K562 (cell line): ENCODE results near the gene IQGAP3. TPM values are rescaled to one million over a fixed set of nuclear protein-coding genes. Genes with fewer than 3 reads are reported as not detected.

ENCODE experiments used
- ATAC-seq: fragments of 200-7000 bp; cut with Tn5 transposase; 3 replicates; pipeline ENCODE4 v1.9.1; 2020; ENCODE audit warnings: moderate library complexity
- BruUV-seq: library from RNA; stranded (reverse); fragments of 400-500 nt; replicated peaks from 2 replicates; lab custom pipeline; 2021; lab: Mats Ljungman, UMichigan
- CTCF ChIA-PET: fragments of 300-600 bp; formaldehyde crosslinking; extraction: SDS; loops from one replicate; lab custom pipeline; 2021; ENCODE audit warnings: low intra/inter-chr PET ratio; lab: Yijun Ruan, JAX
- POLR2A ChIA-PET: fragments of 300-600, 350-650 bp; sonication (Branson Sonifier 250); formaldehyde crosslinking; extraction: SDS; loops from one replicate; lab custom pipeline; 2021; ENCODE audit warnings: antibody characterized with exemption, inconsistent platforms; lab: Yijun Ruan, JAX
- DNase-seq, 4 experiments: peaks; one replicate each; pipeline versions ENCODE4 v3.0.0 to v3.0.0-alpha.2; 2011 to 2018; ENCODE audit warnings: low spot score in 3 of 4, mixed read lengths in 3 of 4; ENCODE audit errors: extremely low read depth in 1 of 4
- FAIRE-seq: peaks from 2 replicates; lab custom pipeline; 2011; peaks lifted over from hg19 to GRCh38; lab: Jason Lieb, UNC
- H2AFZ ChIP-seq: 2 replicates; pipeline ENCODE4 v1.6.0; 2011; ENCODE audit warnings: low read depth, low read length, control low read depth, inconsistent platforms
- H3K27ac ChIP-seq: fragments of 200-600 bp; 3 replicates; pipeline ENCODE4 v1.8.0; 2011; ENCODE audit warnings: low read depth, mild to moderate bottlenecking, control low read depth, inconsistent platforms, low read length, moderate library complexity, mixed read lengths; ENCODE audit errors: extremely low read depth
- H3K27me3 ChIP-seq, 2 experiments: fragments of 300-600 bp in 1 of 2; 2 replicates in 1 of 2; 3 replicates in 1 of 2; pipeline versions ENCODE4 v1.6.0 to v1.8.0; 2011; ENCODE audit warnings: inconsistent platforms in 2 of 2, low read length in 2 of 2, mild to moderate bottlenecking in 1 of 2, mixed read lengths in 1 of 2, moderate library complexity in 1 of 2; ENCODE audit not compliant: control insufficient read depth in 2 of 2, insufficient read depth in 2 of 2
- H3K36me3 ChIP-seq: fragments of 300-600 bp; 3 replicates; pipeline ENCODE4 v1.8.0; 2011; ENCODE audit warnings: mild to moderate bottlenecking, low read length, inconsistent platforms; ENCODE audit not compliant: control insufficient read depth, insufficient read depth
- H3K4me1 ChIP-seq, 2 experiments: fragments of 200-600 bp in 1 of 2; replicated peaks in 1 of 2; 2 replicates in 1 of 2; 3 replicates in 1 of 2; pipeline versions ENCODE4 v1.5.1 to v1.8.0; 2011; ENCODE audit warnings: inconsistent platforms in 2 of 2, low read length in 2 of 2, mild to moderate bottlenecking in 1 of 2, mixed read lengths in 1 of 2, moderate library complexity in 1 of 2; ENCODE audit not compliant: control insufficient read depth in 2 of 2, insufficient read depth in 2 of 2
- H3K4me2 ChIP-seq: 2 replicates; pipeline ENCODE4 v1.6.1; 2011; ENCODE audit warnings: low read length, control low read depth, inconsistent platforms, mixed read lengths; ENCODE audit not compliant: insufficient read depth
- H3K4me3 ChIP-seq: fragments of 200-600 bp; sonication (generic), shearing (Covaris generic); 2 replicates; pipeline ENCODE4 v1.5.1; 2016; ENCODE audit warnings: control low read depth, inconsistent platforms
- H3K79me2 ChIP-seq: fragments of 200-600 bp; 3 replicates; pipeline ENCODE4 v1.8.0; 2011; ENCODE audit warnings: low read length, inconsistent platforms; ENCODE audit not compliant: control insufficient read depth, insufficient read depth
- H3K9ac ChIP-seq, 2 experiments: 2 replicates each; pipeline versions ENCODE4 v1.6.0 to v1.6.1; 2011; ENCODE audit warnings: low read depth in 2 of 2, low read length in 2 of 2, control low read depth in 1 of 2, inconsistent platforms in 1 of 2, mild to moderate bottlenecking in 1 of 2, mixed read lengths in 1 of 2; ENCODE audit not compliant: insufficient read depth in 1 of 2
- H3K9me1 ChIP-seq: one replicate; pipeline ENCODE4 v1.6.0; 2011; ENCODE audit warnings: inconsistent platforms, mild to moderate bottlenecking, low read length, moderate library complexity; ENCODE audit not compliant: control insufficient read depth, insufficient read depth
- H3K9me3 ChIP-seq: replicated peaks from 2 replicates; pipeline ENCODE4 v1.5.1; 2011; ENCODE audit warnings: low read depth, low read length, inconsistent platforms; ENCODE audit not compliant: control insufficient read depth, insufficient read depth
- H4K20me1 ChIP-seq: replicated peaks from 2 replicates; pipeline ENCODE4 v1.6.1; 2011; ENCODE audit warnings: low read length, inconsistent platforms, mixed read lengths; ENCODE audit not compliant: control insufficient read depth, insufficient read depth
- BCLAF1 ChIP-seq, 2 experiments: fragments of 450-650 bp in 1 of 2; IDR thresholded peaks; 2 replicates each; pipeline ENCODE4 v1.6.1; 2011 to 2017; ENCODE audit warnings: low read depth in 2 of 2, antibody characterized with exemption in 1 of 2, borderline replicate concordance in 1 of 2, low read length in 1 of 2, mild to moderate bottlenecking in 1 of 2, mixed read lengths in 1 of 2; ENCODE audit not compliant: control insufficient read depth in 1 of 2
- CREB3L1 ChIP-seq: fragments of 450-650 bp; IDR thresholded peaks from 2 replicates; pipeline ENCODE4 v1.6.1; 2014; ENCODE audit warnings: low read depth, mild to moderate bottlenecking, moderate library complexity, borderline replicate concordance
- KLF1 ChIP-seq: fragments of 450-650 bp; IDR thresholded peaks from 2 replicates; pipeline ENCODE4 v1.6.1; 2016; ENCODE audit warnings: missing genetic modification characterization, missing compliant biosample characterization
- MEF2D ChIP-seq: conservative IDR thresholded peaks from 2 replicates; pipeline ENCODE4 v1.6.1; 2016; ENCODE audit warnings: low read depth, missing genetic modification characterization, missing compliant biosample characterization
- WGBS: fragments of 100-300 bp; shearing (Covaris generic); methylation state at CpG from one replicate; pipeline ENCODE4 v1.1.6; 2016; ENCODE audit warnings: low coverage, mixed read lengths; ENCODE audit not compliant: insufficient coverage; ENCODE audit errors: missing lambda C conversion rate; 5-methylcytosine and 5-hydroxymethylcytosine counted together
- in situ Hi-C: fragments of 300-500 bp; cut with MboI; formaldehyde crosslinking; loops from 4 replicates; pipeline ENCODE4 v1.15.0; 2018; ENCODE audit warnings: inconsistent platforms, mixed read lengths
- intact Hi-C: fragments of 100-400 bp; cut with micrococcal nuclease; formaldehyde crosslinking; loops from 2 replicates; pipeline ENCODE4 v1.14.2; 2022
- polyA plus RNA-seq, 8 experiments: library from polyadenylated mRNA; depleted of rRNA in 4 of 8; stranded (reverse) in 5 of 8; unstranded in 3 of 8; fragments of >200 nt; fragmentation: Nextera tagmentation in 2 of 8; fragmentation: Illumina TruSeq in 1 of 8; extraction: Ambion mirVana in 2 of 8; extraction: Trizol in 1 of 8; gene quantifications; 2 replicates each; pipeline versions ENCODE4 v1.2.1 to v1.2.3, GENCODE V29; 2011 to 2014; ENCODE audit warnings: inconsistent platforms in 1 of 8, missing spikeins in 1 of 8
- total RNA-seq, 7 experiments: library from RNA; depleted of rRNA in 6 of 7; stranded (reverse); fragments of >200 nt in 6 of 7; fragmentation: Illumina TruSeq in 2 of 7; extraction: Trizol in 2 of 7; gene quantifications; 2 replicates each; pipeline versions ENCODE4 v1.2.1 to v1.2.3, GENCODE V29; 2011 to 2021; ENCODE audit warnings: low replicate concordance in 1 of 7

Gene IQGAP3
- total and polyA plus RNA-seq, 9 of the 15 experiments (the other 6 are each of a cell fraction or from before 2014, with no cell fraction given) = 1.4 to 16.6 (median 11.9) TPM

GRCh38 chr1:156586892-156587477, 14.6 kb upstream of the IQGAP3 start:
- Histone ChIP-seq H4K20me1 (no peaks in the 10 kb centered on the region), H2AFZ (no peak overlapping the region), H3K79me2 (peaks cover 7% of the 10 kb centered on the region), H3K9me3 (no peaks in the 10 kb centered on the region), H3K9ac (no peak overlapping the region), H3K9me1 (no peaks in the 10 kb centered on the region), H3K36me3 (no peaks in the 10 kb centered on the region), H3K4me1 (peaks cover 7 to 10% of the 10 kb centered on the region in 2 experiments; a peak in 4 of 5 replicates), H3K4me3 (no peak overlapping the region), H3K27ac (no peak overlapping the region), H3K27me3 (no peaks in the 10 kb centered on the region), H3K4me2 (no peak overlapping the region)
- POLR2A ChIA-PET = interaction anchor here (0.9 to 1.2 kb wide), 3 partner anchors 9 to 22 kb away, joined by 4 read pairs; no protein-coding TSS in a partner anchor
- intact Hi-C loops (no loop called here), in situ Hi-C loops (no loop called here)
- no TSS peak for BruUV-seq
- CTCF ChIA-PET = interaction anchor here (4.6 kb wide), 1 partner anchor 21 kb away, joined by 77 read pairs; no protein-coding TSS in a partner anchor
- ATAC-seq (no peak), DNase-seq (no peak), FAIRE-seq (no peak)
- 63% methylated on average over 3 of the region's 3 CpGs for WGBS
- TF ChIP-seq BCLAF1 (IDR thresholded peaks at IDR 0.05; ENCODE audit: borderline replicate concordance in 1 of 2, control insufficient read depth in 1 of 2, low read depth in 2 of 2, low read length in 1 of 2) = no peak
- TF ChIP-seq MEF2D (tag) = no peak
- TF ChIP-seq KLF1 (tag) = peak; percentile 91
- TF ChIP-seq CREB3L1 = peak; percentile 87; the same call in 1 of the 2 replicates
